ENCODE data around the gene MAP3K4. TPM values are rescaled to one million over a fixed set of nuclear protein-coding genes. Genes with fewer than 3 reads are reported as not detected.

MAP3K4 gene
- total RNA-seq, 1 donor from 2014 or later, result 63.3 TPM

- no peak for TF ChIP-seq CTCF (IDR thresholded peaks at IDR 0.05; ENCODE audit: partially characterized antibody, unreplicated experiment)
- no peak overlapping the region for H3K27ac Mint-ChIP-seq (ENCODE audit: unreplicated experiment)
- H3K27me3 Mint-ChIP-seq (ENCODE audit: unreplicated experiment), result no peaks in the 10 kb centered on the region
- H3K4me1 Mint-ChIP-seq (ENCODE audit: low read depth, unreplicated experiment), result peaks cover 22% of the 10 kb centered on the region
- no peak overlapping the region for H3K4me3 Mint-ChIP-seq (ENCODE audit: unreplicated experiment)
- H3K9me3 Mint-ChIP-seq (ENCODE audit: unreplicated experiment), result peaks cover 4% of the 10 kb centered on the region
- DNase-seq, result no peak
- peaks cover 14% of the 10 kb centered on the region for H3K36me3 Mint-ChIP-seq (ENCODE audit: unreplicated experiment)
These were observed 175.1 kb downstream of the MAP3K4 start for GRCh38 chr6:161166677-161167076.
